ENCODE data around the gene PPP1R37. TPM values are rescaled to one million over a fixed set of nuclear protein-coding genes. Genes with fewer than 3 reads are reported as not detected.

PPP1R37 gene
- total and polyA plus RNA-seq, 2 of the 8 experiments (the other 6 are each of a cell fraction or from before 2014, with no cell fraction given): 14.6 to 25.7 TPM

DNA sequence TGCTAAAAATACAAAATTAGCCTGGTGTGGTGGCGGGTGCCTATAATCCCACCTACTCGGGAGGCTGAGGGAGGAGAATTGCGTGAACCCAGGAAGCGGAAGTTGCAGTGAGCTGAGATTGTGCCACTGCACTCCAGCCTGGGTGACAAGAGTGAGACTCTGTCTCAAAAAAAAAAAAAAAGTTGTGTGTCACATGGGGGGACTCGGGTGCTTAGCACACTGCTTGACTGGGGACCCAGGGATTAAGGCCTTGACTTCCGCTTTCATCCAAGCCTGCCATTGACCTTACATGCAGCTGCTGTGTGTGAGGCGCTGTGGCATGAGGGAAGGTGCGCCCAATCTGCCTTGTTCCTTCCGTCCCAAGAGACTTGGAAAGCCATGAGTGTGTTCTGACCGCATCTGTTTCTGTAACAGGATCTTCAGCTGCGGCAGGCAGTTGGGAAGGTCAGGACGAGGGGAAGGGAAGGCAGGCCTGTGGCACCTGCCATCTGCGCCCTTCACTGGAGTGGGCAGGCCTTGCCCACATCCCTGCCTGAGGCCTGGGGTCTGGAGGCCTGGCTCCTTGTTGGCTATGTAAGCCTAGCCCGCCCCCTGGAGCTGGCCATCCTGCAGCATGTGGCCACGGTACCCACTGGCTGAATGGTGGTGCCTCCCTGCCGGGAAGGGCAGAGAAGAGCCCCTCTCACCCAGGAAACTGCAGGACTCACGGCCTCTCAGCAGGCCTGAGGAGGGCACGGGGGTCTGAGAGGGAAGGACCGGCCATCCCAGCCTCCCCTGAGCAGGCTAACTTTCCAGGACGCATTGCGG is 23.0 kb downstream of the PPP1R37 start:
- DNase-seq (ENCODE audit: low read depth in 1 of 2, low spot score in 2 of 2) (no peak), FAIRE-seq (no peak)
- Histone ChIP-seq H2AK5ac (ENCODE audit: low read depth, low read length) (peak overlapping the region; percentile 94; the same call in 1 of the 2 replicates), H2BK20ac (ENCODE audit: low read length) (no peak overlapping the region), H4K91ac (replicated peaks; ENCODE audit: insufficient read length, low read length) (no peak overlapping the region), H3K56ac (replicated peaks; ENCODE audit: insufficient read length, low read depth, low read length) (no peak overlapping the region), H3K79me1 (ENCODE audit: low read depth, low read length) (peaks cover 48% of the 10 kb centered on the region), H4K8ac (ENCODE audit: extremely low read depth, insufficient read depth, low read length) (peak overlapping the region; percentile 9), H3K4ac (replicated peaks; ENCODE audit: insufficient read length, low read depth, low read length) (no peak overlapping the region), H3K4me3 (ENCODE audit: extremely low read depth in 1 of 4, insufficient read depth in 2 of 4, low read depth in 3 of 4, low read length in 4 of 4) (no peak overlapping the region), H3K23ac (ENCODE audit: insufficient read length) (no peak overlapping the region), H3K4me2 (ENCODE audit: insufficient read depth in 1 of 2, low read depth in 2 of 2, low read length in 2 of 2) (no peak overlapping the region), H2BK120ac (replicated peaks; ENCODE audit: low read depth, low read length) (no peak overlapping the region), H2BK15ac (ENCODE audit: low read length) (no peak overlapping the region), H2BK12ac (ENCODE audit: low read depth, low read length) (peak overlapping the region; percentile 6; the same call in 1 of the 2 replicates), H4K5ac (ENCODE audit: insufficient read length, low read depth, low read length) (no peak overlapping the region), H2BK5ac (ENCODE audit: low read depth, low read length) (no peak overlapping the region), H3K27me3 (replicated peaks in 1 of 4; ENCODE audit: control insufficient read depth in 3 of 4, extremely low read depth in 1 of 4, insufficient read depth in 3 of 4, low read length in 3 of 4) (no peaks in the 10 kb centered on the region), H3K4me1 (replicated peaks in 1 of 4; ENCODE audit: control insufficient read depth in 3 of 4, insufficient read depth in 4 of 4, low read length in 3 of 4) (peaks cover 0 to 21% (median 4%) of the 10 kb centered on the region in 4 experiments; a peak in 6 of 7 replicates), H3K14ac (ENCODE audit: insufficient read length) (no peak overlapping the region), H3K27ac (ENCODE audit: low read depth, low read length) (no peak overlapping the region), H2AFZ (ENCODE audit: low read length) (no peak overlapping the region), H3K9me3 (ENCODE audit: insufficient read depth in 2 of 2, low read depth in 1 of 2, low read length in 1 of 2) (no peaks in the 10 kb centered on the region), H3K9ac (replicated peaks in 1 of 4; ENCODE audit: extremely low read depth in 1 of 4, low read depth in 3 of 4, low read length in 3 of 4) (no peak overlapping the region), H3K79me2 (ENCODE audit: control insufficient read depth in 1 of 2, insufficient read depth in 2 of 2, low read length in 2 of 2) (peaks cover 3 to 80% of the 10 kb centered on the region in 2 experiments), H3K18ac (ENCODE audit: extremely low read depth, low read length) (no peak overlapping the region), H3K36me3 (ENCODE audit: control insufficient read depth in 2 of 4, insufficient read depth in 4 of 4, low read length in 3 of 4) (no peaks in the 10 kb centered on the region), H3K23me2 (ENCODE audit: low read depth, low read length) (no peaks in the 10 kb centered on the region), H4K20me1 (replicated peaks in 1 of 2; ENCODE audit: control insufficient read depth in 1 of 2, insufficient read depth in 2 of 2, low read length in 2 of 2) (peaks cover 43 to 46% of the 10 kb centered on the region in 2 experiments)
- ChIA-PET CTCF (ENCODE audit: partially characterized antibody) (interaction anchor here (1.6 to 8.6 kb wide), 3 partner anchors 8 to 25 kb away, joined by 3 to 73 read pairs (median 8); no protein-coding TSS in a partner anchor), POLR2A (ENCODE audit: partially characterized antibody) (interaction anchor here (0.9 kb wide), 1 partner anchor 12 kb away, joined by 3 read pairs; no protein-coding TSS in a partner anchor)
- 89% methylated on average over 17 of the region's 21 CpGs; no CpG with 5 or more reads in 1 of the 2 experiments for WGBS, 2 experiments (ENCODE audit: extremely low coverage in 1 of 2, insufficient coverage in 1 of 2, insufficient read length in 1 of 2, insufficient replicate concordance in 2 of 2, low coverage in 1 of 2, low lambda C conversion rate in 2 of 2, missing lambda C conversion rate in 1 of 2)
